ENCODE results near the gene PPP1R3G.
"Not testable (repeated sequence)": the region's sequence is repeated elsewhere in the genome, so short reads cannot be mapped to it uniquely, and the experiment has no call there.

PPP1R3G gene

DNA sequence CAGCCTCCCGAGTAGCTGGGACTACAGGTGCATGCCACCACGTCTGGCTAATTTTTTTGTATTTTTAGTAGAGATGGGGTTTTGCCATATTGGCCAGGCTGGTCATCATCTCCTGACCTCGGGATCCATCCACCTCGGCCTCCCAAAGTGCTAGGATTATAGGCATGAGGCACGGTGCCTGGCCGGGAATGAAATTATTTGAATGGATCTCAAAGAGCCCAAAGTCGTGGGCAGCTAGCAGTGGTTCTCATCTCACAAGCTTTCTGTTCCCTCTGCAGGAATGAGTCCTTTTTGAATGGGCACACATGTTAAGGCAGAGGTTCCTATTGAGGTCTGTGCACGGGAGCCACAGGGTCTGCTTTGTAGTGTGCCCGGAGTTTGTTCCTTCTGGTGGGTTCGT, 34.9 kb downstream of the PPP1R3G start:
- DNase-seq (ENCODE audit: low spot score) = no peak

DNA sequence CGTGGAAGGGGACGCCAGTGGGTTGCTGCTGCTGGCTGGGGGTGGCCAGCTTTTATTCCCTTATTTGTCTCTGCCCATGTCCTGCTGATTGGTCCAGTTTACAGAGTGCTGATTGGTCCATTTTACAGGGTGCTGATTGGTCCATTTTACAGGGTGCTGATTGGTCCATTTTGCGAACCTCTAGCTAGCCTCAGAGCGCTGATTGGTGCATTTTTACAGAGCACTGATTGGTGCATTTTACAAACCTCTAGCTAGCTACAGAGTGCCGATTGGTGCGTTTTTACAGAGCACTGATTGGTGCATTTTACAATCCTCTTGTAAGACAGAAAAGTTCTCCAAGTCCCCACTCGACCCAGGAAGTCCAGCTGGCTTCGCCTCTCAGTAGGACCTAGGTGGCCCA, 35.4 kb downstream of the PPP1R3G start:
- not testable (repeated sequence) for DNase-seq (ENCODE audit: low spot score)

DNA sequence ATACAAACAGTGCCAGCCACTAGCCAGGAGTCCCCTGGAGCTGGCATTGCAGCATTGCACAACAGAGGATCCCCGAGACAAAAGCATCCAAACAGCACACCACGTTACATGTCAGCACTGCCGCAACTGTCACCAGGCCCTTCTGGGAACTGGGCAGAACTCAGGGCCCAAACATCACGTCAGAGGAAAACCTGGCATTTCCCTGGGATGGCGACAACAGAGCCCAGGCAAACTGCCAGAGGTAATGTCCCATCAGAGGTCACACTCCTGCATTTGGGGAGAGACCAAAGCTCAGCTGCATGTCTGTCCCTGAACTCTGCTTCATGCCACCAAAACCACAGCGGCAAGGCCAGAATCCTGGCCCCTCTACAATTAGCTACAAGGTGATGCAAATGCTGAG, 36.3 kb downstream of the PPP1R3G start:
- no peak for DNase-seq (ENCODE audit: low spot score)

DNA sequence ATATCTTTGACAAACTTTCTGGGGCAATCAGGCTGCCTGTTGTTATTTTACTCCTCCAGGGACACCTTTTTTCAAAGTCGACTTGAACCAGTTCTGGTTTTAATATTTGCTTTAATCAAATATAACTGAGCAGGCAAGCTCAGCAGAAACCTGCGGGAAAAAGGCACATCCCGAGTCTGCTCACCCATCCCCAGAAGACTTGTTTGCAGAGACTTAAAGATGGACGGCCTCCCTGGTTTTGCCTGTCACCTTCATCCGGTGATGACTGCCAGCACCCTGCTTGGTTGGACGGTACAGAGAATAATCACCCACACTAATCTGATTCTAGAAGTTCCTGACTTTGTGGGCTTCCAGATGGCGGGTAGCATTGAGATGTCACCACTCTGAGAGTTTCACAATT, 36.8 kb downstream of the PPP1R3G start:
- DNase-seq (ENCODE audit: low spot score) = no peak

DNA sequence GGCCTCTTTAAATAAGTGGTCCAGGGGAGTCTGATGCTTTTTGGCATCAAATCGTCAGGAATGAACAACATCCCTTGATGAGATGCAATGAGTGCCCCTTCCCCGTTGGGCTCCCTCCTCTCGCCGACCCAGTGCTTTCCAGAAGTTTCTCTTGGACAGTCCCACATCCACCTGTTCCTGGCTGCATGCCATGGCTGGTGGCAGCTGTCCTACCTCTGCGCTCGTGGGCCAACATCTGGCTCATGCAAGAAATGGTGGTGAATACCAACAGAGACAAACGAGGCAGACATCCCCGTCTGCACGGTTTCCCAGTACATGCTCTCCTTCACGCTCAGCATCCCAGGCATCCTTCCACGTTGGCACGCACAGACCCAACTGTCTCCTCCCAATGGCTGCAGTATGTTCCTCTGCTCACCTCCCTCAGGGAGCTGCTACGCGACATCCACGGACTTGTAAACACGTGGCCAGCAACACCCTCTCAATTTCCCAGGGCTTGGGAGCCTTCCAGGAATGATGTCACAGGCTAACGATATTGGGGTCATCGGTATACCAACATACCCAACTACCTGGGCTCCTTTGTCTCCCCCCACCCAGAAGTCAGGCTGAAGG, 37.5 kb downstream of the PPP1R3G start:
- no peak for DNase-seq (ENCODE audit: low spot score)

DNA sequence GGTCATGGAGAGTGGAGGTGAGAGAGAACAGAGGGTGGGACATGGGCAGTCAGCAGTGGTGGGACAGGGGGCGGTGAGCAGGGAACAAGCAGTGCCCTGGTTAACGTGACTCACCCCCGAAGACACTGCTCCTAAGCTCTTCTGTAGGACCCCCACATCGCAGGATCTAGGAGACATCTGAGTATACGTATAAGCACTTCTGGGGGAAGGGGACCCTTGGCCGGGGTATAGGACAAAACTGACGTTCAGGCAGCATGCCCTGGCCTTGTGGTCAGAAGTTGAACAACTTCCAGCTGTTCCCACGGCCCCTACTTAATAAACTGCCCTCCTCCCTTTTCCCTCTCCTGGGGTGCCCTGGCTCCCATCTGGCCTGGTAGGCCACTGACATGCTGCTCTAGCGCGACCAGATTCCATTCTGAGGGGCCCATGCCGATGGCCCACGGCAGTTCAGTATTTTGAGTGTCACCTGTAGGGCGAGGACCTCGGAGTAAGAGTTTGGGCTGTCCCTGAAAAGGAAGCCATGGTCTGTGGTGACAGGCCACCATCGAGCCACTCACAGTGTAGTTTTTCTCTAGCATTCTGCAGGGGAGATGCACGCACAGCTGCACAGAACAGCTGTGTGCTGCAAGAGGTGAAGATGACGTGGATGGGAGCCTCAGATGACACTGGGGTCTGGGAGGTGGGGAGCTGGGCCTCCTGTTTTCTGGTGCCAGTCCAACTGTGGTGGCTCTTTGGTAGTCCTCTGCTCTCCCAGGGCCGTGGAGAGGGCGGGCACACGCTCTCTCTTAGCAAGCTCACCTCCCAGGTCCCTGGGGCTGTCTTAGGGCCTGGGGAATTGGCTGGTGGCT, 38.4 kb downstream of the PPP1R3G start:
- DNase-seq (ENCODE audit: low spot score) = no peak

DNA sequence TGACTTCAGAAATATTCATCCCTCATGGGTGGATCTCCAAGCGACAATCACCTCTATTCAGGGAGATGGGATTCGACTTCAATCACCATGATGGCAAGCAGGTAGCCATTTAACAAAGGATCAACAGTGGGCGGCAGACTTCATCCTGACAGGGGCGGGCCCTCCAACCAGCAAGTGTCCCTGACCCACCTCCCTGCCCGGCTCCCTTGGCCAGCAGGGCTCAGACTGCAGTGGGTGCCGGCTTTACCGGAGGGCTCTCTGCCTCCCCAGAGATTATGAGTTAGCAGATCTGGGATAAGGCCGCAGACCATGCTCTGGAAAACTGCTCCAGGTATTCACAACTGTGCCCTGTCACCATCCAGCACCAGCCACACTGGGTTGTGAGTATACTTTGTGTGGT, 39.4 kb downstream of the PPP1R3G start:
- DNase-seq (ENCODE audit: low spot score) = no peak

DNA sequence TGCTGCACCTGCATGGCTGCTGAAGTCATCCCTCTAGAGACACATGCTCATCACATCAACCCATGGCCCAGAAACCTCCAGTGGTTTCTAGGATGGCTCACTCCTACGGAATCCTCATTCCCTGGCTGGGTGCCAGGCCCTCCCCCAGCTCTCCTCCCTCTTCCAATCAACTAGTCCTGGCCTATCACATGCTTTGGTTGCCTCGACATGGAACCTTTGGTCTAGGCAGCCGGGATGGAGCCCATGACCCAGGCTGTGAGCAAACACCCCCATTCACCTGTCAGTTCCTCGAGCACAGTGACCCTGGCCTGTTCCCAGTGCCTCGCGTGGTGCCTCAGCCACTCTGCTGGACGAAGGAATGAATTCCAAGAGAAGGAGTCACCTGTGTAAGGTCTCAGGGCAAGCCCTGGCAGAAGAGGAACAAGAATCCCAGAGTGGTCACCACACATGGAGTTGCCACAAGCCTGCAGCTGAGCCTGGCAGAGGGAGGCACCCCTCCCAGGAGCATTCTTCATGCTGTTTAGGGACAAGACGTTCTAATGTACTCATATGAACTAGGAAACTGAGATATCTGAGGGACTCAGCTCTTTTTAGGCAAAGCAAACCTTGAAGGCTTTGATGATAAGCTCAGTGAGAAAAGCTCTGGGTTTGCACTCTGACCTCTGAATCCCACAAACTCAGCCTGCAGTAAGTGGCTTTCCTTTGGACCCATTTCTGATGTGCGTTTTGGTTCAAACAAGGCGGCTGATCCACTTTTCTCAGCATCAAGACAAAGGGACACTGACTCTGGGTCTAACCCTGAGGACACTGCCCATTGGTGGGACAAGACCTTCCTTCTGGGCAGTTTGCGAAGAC, 40.2 kb downstream of the PPP1R3G start:
- peak; percentile 77 for DNase-seq (ENCODE audit: low spot score)

DNA sequence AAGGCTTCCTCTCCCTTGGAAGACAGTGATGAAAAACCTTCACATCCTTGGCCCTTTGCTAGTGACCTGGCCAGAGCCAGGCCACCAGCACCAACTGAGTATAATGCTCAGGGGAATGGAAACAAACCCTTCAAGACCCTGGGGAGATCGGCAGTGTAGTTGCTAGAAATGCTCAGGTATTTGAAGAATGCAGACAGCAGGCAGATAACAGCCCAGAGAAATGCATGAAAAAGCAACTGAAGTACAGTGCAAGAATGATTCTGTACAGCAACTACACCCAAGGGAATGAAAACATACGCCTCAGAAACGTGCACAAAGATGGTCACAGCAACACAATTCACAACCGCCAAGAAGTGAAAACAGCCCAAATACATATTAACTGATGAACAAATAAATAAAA, 41.1 kb downstream of the PPP1R3G start:
- DNase-seq (ENCODE audit: low spot score) = peak; percentile 64

DNA sequence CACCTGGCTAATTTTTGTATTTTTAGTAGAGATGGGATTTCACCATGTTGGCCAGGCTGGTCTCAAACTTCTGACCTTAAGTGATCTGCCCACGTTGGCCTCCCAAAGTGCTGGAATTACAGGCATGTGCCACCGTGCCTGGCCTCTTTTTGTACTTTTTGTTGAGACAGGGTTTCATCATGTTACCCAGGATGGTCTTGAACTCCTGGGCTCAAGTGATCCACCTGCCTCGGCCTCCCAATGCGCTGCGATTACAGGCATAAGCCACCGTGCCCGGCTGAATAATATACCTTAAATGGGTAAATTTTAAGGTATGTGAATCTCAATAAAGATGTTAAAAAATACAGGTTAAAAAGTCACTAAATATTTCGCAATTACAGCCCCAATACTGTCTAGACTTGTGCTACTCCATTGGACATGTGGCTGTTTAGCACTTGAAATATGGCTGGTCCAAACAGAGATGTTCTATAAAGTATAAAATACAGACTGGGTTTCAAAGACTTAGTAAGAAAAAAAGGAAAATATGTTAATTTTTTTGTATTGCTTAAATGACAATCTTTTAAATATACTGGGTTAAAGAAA, 42.1 kb downstream of the PPP1R3G start:
- DNase-seq (ENCODE audit: low spot score) = no peak

DNA sequence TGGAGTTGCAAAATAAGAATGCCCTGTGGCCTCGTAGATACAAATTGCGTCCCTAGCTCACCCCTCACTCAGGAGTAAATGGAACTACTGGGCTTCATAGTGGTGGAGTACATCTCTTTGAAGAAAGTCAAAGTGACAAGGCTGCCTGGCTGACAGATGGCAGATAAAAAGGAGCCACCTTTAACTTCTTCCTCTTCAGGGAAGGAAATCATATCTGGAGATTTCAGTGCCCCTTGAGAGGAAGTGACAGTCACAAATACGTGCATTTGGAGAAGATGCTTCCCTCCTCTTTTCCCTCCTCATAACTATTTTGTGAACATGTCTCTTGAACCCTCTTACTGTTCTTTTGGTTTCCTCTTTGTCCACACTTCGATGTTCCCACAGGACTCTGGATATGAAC, 43.2 kb downstream of the PPP1R3G start:
- DNase-seq (ENCODE audit: low spot score) = no peak

DNA sequence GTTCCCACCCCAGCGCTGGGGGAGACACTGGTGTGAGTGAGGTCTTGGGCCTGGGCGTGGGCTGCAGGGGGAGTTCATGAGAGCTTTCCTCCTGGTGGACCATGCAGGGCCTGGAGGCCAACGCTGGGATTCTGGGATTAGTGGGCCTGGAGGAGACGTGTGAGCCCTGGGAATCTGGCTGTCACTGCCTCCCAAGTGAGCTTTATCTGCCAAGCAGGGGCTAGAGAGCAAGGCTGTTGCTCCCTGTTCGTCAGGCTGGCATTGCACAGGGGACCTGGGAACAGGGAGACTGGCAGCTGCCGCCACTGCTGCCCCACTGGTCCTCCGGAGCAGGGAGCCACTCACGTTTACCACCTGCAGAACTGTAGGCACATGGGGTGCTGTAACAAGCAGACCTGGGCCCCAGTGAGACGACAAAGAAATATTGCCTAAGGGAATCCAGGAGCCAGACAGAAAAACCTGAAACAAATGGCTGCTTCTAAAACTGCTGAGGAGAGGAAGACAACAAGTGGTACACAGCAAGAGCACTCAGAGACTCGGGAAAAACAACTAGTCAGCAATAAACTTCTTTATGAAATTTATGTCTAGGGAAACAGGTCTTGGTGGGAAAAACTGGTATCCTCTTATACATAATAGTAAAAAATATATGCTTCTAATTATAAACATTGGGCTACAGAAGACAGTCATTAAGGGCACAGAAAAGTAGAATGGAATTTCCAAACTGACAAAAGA, 45.2 kb downstream of the PPP1R3G start:
- DNase-seq (ENCODE audit: low spot score) = no peak

DNA sequence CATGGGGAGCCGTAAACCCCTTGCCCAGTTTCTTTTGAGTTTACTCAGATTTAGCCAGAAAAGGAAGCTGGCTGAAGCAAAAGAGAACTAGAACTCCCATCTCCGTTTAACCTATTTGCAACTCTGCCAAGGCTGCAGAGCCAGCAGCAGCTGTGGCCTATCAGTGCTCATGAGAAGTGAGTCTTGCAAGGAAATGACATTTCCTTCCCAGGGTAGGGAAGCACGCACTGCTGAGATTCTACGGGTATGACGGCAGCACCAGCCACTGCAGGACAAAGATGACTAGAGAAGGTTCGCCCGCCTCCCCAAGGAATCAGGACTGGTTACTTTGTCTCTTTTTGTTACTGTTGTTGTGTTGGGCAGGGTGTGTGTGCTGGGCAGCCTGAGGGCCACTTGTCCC, 47.6 kb downstream of the PPP1R3G start:
- DNase-seq (ENCODE audit: low spot score) = peak; percentile 83

DNA sequence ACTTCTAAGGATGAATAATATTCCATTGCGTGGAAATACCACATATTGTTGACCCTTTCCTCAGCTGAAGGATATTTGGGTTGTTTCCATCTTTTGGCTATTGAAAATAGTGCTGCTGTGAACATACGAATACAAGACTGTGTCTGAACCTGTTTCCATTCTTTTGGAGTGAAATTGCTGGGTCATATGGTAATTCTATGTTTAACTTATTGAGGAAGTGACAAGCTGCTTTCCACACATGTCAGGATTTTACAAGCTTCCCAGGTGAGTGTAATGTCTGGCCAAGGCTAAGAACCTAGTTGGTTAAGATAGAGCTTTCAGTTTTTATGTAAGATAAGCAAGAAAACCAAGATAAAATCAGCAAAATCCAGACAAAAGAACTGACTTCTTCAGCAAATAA, 48.8 kb downstream of the PPP1R3G start:
- DNase-seq (ENCODE audit: low spot score) = no peak

DNA sequence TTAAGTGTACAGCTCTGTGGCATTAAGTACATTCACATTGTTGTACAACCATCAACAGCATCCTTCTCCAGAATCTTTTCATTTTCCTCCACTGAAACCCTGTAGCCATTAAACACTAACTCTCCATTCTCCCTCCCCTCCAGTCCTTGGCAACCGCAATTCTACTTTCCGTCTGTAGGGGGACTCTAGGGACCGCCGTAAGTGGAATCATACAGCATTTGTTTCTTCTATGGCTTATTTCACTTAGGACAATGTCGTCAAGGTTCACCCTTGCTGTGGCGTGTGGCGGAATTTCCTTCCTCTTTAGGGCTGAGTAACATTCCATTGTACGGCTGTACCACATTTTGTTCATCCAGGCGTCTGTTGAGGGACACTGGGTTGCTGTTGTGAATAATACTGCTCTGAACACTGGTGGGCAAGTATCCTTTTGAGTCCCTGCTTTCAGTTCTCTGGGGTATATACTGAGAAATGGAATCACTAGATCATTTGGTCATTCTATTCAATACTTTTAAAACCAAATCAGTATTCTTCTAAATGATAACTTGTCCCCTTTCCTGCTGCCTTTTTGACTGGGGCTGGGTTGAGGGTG, 50.7 kb downstream of the PPP1R3G start:
- DNase-seq (ENCODE audit: low spot score) = no peak

DNA sequence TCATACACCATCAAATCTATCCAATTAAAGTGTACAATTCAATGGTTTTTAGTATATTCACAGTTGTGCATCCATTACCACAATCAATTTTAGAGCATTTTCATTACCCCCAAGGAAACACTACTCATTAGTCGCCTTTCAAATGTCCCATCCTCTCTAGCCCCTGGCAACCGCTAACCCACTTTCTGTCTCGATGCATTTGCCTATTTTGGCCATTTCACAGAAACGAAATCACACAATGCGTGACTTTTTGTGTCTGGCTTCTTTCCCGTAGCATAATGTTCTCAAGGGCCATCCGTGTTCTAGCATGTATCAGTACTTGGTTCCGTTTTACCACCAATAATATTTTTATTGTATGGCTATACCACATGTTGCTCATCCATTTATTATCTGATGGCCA, 51.7 kb downstream of the PPP1R3G start:
- no peak for DNase-seq (ENCODE audit: low spot score)

Measured in hepatic stellate cell (primary cell).